ENCODE data around the gene ATG101. TPM values are rescaled to one million over a fixed set of nuclear protein-coding genes. Genes with fewer than 3 reads are reported as not detected.

Gene ATG101
- total and polyA plus RNA-seq, 2 experiments from 2014 or later, result 27.7 to 60.3 TPM

- TF ChIP-seq, protein P1, sequence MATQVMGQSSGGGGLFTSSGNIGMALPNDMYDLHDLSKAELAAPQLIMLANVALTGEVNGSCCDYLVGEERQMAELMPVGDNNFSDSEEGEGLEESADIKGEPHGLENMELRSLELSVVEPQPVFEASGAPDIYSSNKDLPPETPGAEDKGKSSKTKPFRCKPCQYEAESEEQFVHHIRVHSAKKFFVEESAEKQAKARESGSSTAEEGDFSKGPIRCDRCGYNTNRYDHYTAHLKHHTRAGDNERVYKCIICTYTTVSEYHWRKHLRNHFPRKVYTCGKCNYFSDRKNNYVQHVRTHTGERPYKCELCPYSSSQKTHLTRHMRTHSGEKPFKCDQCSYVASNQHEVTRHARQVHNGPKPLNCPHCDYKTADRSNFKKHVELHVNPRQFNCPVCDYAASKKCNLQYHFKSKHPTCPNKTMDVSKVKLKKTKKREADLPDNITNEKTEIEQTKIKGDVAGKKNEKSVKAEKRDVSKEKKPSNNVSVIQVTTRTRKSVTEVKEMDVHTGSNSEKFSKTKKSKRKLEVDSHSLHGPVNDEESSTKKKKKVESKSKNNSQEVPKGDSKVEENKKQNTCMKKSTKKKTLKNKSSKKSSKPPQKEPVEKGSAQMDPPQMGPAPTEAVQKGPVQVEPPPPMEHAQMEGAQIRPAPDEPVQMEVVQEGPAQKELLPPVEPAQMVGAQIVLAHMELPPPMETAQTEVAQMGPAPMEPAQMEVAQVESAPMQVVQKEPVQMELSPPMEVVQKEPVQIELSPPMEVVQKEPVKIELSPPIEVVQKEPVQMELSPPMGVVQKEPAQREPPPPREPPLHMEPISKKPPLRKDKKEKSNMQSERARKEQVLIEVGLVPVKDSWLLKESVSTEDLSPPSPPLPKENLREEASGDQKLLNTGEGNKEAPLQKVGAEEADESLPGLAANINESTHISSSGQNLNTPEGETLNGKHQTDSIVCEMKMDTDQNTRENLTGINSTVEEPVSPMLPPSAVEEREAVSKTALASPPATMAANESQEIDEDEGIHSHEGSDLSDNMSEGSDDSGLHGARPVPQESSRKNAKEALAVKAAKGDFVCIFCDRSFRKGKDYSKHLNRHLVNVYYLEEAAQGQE (IDR thresholded peaks at IDR 0.05; ENCODE audit: unreplicated experiment), result no peak
- TF ChIP-seq, protein P2, sequence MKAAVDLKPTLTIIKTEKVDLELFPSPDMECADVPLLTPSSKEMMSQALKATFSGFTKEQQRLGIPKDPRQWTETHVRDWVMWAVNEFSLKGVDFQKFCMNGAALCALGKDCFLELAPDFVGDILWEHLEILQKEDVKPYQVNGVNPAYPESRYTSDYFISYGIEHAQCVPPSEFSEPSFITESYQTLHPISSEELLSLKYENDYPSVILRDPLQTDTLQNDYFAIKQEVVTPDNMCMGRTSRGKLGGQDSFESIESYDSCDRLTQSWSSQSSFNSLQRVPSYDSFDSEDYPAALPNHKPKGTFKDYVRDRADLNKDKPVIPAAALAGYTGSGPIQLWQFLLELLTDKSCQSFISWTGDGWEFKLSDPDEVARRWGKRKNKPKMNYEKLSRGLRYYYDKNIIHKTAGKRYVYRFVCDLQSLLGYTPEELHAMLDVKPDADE (IDR thresholded peaks at IDR 0.05), result no peak
- TF ChIP-seq POLR2AphosphoS5 (IDR thresholded peaks at IDR 0.05; ENCODE audit: low read depth) (no peak), CREB1 (CRISPR knock-in tag; IDR thresholded peaks at IDR 0.05; ENCODE audit: low read depth) (no peak)
Measured at GRCh38 chr12:52083638-52083996, 13.8 kb downstream of the ATG101 start (continued).

GRCh38 chr12:52084491-52085231 lies 14.9 kb downstream of the ATG101 start:
- DNase-seq (ENCODE audit: low spot score) (no peak), ATAC-seq (no peak)
- no peak overlapping the region for H3K4me2 ChIP-seq
- Mint-ChIP-seq H3K9me3 (no peaks in the 10 kb centered on the region), H3K36me3 (ENCODE audit: low read depth) (no peaks in the 10 kb centered on the region; the same call in 2 of the 3 replicates), H3K27ac (no peak overlapping the region), H3K27me3 (ENCODE audit: insufficient read depth, low read depth, poor library complexity) (peaks cover 13% of the 10 kb centered on the region), H3K4me1 (peaks cover 31% of the 10 kb centered on the region), H3K4me3 (no peak overlapping the region)
- no peaks in the 10 kb centered on the region for H3K9me2 ChIP-seq (ENCODE audit: insufficient read depth)
- no peaks in the 10 kb centered on the region for H3K79me2 ChIP-seq (replicated peaks; ENCODE audit: insufficient read depth)
- no peaks in the 10 kb centered on the region for H3K36me3 ChIP-seq (ENCODE audit: insufficient read depth)
- peaks cover 30% of the 10 kb centered on the region; the same call in 1 of the 2 replicates for H3K4me1 ChIP-seq (ENCODE audit: insufficient read depth)
- H2AFZ ChIP-seq, result no peak overlapping the region
- no peaks in the 10 kb centered on the region for H4K20me1 ChIP-seq (replicated peaks; ENCODE audit: insufficient read depth)
- peaks cover 4% of the 10 kb centered on the region; the same call in 1 of the 2 replicates for H3K27me3 ChIP-seq (ENCODE audit: insufficient read depth)
- H3K27ac ChIP-seq (ENCODE audit: low read depth), result no peak overlapping the region
- H3F3A ChIP-seq (replicated peaks; ENCODE audit: low read depth), result 0 out of 2 replicates have a peak, but pooled peaks cover 4% of the 10 kb centered on the region
- no peak overlapping the region for H3K4me3 ChIP-seq
- TF ChIP-seq NANOG (IDR thresholded peaks at IDR 0.05; ENCODE audit: borderline replicate concordance), result no peak
- TF ChIP-seq STAT1 (IDR thresholded peaks at IDR 0.05; ENCODE audit: unreplicated experiment), result no peak
- TF ChIP-seq, protein P2 (IDR thresholded peaks at IDR 0.05), result no peak
- TF ChIP-seq ZNF331 (CRISPR knock-in tag; IDR thresholded peaks at IDR 0.05; ENCODE audit: low read depth), result no peak
- TF ChIP-seq EZH2 (IDR thresholded peaks at IDR 0.05; ENCODE audit: low read depth, unreplicated experiment), result no peak
- TF ChIP-seq EZH2phosphoT487 (IDR thresholded peaks at IDR 0.05; ENCODE audit: unreplicated experiment), result no peak
- TF ChIP-seq, protein P1 (IDR thresholded peaks at IDR 0.05; ENCODE audit: unreplicated experiment), result no peak
- TF ChIP-seq JUNB (IDR thresholded peaks at IDR 0.05; ENCODE audit: unreplicated experiment), result no peak
- no peak for TF ChIP-seq POLR2AphosphoS5 (IDR thresholded peaks at IDR 0.05; ENCODE audit: low read depth)
